Cerebellar nuclear complex (tissue), 1 donor: ENCODE measurements around the gene C19orf47.
"Not testable (repeated sequence)": the region's sequence is repeated elsewhere in the genome, so short reads cannot be mapped to it uniquely, and the experiment has no call there.

ENCODE experiments used
- DNase-seq, 2 experiments: peaks; one replicate each; lab custom pipeline; 2025; lab: John Stamatoyannopoulos, UW

The C19orf47 gene

GRCh38 chr19:40355975-40356680, 7.9 kb upstream of the C19orf47 start:
- DNase-seq, result no peak

DNA sequence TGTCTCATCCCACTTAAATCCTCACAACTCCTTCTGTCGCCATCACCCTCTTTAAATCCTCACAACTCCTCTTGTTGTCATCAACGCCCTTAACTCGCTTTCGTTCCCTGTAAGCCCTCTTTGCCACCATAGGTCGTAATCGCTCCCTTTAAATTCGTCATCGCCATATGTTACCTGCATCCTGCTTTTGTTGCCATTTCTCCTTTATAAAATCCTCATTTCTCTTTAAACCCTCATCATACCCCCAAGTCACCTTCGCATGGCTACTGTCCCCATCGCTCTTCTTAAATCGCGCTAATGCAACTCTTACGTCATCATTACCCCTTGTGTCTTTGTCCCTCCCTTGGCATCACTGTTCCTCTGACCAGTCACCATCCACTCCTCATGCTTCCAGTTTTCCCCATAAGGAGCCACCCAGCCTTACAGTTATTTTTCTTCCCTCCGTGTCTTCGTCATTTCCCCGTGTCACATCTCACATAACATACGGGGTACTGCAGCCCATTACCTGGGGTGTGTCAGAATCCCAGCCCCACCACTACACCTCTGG, 837 bp upstream of the C19orf47 start:
- DNase-seq, result peak in 1 of 2 experiments; percentile 40

- no peak for DNase-seq
Observed at GRCh38 chr19:40344422-40344821, 3.8 kb downstream of the C19orf47 start.

- DNase-seq, result no peak
Observed at GRCh38 chr19:40342644-40343311, 5.4 kb downstream of the C19orf47 start.

- DNase-seq, result no peak
Observed at GRCh38 chr19:40341601-40342482, 6.4 kb downstream of the C19orf47 start.

DNA sequence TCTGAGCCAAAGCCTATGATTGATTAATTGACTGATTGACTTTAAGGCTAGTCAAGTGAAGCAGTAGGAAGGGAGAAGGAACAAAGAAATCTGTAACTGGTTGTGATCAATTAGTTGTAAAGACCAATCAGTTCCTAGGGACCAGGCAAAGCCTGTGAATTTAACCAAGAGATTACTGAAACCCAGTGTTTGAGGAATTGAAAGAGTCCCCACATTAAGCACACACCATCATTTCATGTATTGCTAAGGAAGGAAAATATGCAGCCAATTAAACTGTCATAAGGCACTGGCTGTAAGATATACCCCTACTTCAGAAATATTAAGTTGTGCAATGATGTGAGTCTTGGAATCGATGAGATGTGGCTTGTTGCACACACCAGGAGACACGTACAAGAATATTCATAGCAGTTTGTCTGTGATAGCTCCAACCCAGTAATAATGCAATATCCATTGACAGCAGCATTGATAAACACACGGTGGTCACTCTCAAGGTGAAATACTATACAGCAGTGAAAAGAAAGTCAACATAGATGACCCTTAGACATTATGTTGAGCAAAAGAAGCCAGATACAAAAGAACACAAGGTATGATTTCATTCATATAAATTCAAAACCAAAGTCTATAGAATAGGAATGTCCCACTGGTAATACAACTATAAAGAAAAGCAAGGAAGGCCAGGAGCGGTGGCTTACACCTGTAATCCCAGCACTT, 9.0 kb downstream of the C19orf47 start:
- no peak for DNase-seq

DNA sequence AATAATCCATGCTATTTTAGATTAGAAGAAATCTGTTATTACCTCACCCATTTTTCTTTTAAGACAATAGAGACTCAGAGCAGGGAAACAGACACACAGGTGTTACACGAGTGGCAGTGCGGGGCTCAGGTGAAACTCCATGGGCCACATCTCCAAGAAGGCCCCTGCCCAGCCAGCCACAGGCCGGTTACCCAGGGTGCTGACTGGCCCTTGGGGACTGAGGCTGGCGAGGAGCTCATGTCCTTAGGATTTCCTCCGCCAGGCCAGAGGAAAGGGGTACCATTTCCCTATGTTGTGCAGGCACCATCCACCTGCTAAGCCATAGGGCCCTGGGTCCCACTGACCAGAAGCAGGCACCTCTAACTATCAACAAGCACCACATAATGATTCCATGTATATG, 10.6 kb downstream of the C19orf47 start:
- no peak for DNase-seq

DNA sequence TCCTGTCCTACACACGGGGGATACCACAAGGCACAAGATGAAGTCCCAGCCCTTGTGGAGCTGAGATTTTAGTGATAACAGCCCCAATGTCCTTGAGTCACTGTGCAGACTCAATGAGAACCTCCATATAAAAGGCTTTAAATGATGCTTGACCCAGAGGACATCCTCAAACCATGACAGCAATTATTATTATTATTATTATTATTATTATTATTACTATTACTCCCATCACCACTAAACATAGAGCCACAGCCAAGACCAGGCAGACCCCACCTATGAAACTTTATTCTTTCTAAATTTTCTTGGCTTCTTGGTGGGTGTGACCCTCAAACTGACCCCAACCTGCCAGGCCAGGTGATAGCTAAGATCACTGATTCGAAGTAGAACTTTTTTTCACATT, 11.1 kb downstream of the C19orf47 start:
- DNase-seq, result no peak

DNA sequence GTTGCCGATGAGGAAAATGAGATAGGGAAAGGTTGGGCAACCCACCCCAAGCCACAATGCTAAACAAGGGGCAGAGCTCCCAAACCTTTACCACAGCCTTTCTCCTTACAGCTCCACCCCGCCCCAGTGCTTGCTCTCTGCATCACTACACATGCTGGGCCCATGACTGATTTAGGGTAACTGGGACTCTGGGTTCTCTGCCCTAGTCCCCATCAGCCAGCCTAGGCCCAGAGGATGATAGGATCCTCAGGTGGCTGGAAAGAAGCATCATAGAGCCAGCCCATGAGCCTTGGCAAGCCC, 11.6 kb downstream of the C19orf47 start:
- no peak for DNase-seq

DNA sequence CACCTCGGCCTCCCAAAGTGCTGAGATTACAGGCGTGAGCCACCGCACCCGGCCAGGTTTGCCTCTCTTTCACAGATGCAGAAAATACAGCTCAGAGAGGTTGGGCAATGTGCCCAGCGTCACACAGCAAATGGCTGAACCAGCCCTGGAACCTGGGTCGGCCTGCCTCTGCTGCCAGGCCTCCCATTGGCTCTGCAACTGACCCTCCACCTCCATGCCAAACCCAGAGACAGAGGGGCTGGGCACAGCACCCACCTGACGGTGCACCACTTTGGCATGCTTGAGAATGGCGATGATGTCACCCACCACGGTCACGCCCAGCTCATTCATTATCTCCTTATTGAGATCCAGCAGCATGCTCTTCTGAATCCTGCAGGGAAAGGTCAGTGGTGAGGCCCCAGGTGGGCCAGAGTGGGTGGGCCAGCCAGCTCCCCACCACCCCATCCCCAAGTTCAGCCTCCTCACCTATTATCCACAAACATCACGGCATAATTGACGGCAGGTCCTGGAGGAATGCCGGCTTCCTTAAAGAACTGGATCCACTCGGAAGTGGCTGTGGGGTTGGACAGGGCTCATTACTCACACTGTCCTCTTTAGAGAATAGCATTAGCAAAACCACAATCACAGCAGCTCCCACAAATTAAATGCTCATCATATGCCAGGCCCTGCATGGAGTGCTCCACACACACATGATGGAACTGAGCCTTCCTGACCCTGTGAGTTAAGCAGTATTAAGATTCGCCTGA, 12.2 kb downstream of the C19orf47 start:
- no peak for DNase-seq

DNA sequence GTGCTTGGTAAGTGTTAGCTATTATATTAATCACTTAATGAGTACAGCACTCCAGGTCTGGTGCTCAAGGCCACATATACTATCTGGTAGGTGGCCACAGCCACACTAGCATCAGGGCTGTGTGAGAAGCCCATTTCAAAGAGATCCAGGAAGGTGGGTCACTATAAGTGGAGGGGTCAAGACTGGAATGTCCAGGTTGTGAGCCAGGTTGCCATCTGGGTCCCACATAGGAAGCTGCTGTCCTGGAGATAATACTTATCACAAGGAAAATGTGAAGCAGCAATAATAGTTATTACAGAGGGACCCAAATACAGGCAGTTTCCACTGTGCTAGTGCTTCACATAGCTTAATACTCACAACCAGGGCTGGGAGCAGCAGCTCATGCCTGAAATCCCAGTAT, 13.1 kb downstream of the C19orf47 start:
- DNase-seq, result no peak

- DNase-seq, result not testable (repeated sequence)
Observed at GRCh38 chr19:40333083-40333482, 15.1 kb downstream of the C19orf47 start.

DNA sequence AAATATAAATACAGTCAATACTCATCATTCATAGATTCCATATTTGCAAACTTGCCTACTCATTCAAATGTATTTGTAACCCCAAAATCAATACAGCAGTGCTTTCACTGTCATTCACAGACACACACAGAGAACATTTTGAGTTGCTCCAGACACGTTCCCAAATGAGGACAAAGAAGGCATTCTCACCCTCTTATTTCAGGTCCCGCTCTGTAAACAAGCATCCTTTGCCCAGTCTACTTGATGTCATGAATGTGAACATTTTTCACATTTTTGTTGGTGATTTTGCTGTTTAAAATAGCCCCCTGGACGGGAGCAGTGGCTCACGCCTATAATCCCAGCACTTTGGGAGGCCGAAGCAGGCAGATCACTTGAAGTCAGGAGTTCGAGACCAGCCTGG, 15.5 kb downstream of the C19orf47 start:
- no peak for DNase-seq

DNA sequence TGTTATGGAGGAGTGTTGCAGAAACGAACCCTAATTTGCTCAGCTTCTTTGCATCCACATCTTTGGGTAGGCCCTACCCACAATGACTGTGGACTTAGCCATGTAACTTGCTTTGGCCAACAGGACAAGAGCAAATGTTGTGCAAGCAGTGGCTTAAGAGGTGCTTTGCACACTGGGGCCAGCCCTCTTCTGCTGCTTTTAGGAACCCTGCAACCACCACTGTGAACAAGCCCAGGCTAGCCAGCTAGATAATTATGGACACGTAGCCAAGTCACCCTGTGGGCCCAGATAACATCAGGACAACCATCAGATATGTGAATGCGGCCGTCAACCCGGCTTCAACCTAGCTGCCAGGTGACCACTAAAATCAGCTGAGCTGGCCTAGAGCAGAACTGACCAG, 17.1 kb downstream of the C19orf47 start:
- no peak for DNase-seq

GRCh38 chr19:40326201-40326600, 22.0 kb downstream of the C19orf47 start:
- DNase-seq, result no peak

DNA sequence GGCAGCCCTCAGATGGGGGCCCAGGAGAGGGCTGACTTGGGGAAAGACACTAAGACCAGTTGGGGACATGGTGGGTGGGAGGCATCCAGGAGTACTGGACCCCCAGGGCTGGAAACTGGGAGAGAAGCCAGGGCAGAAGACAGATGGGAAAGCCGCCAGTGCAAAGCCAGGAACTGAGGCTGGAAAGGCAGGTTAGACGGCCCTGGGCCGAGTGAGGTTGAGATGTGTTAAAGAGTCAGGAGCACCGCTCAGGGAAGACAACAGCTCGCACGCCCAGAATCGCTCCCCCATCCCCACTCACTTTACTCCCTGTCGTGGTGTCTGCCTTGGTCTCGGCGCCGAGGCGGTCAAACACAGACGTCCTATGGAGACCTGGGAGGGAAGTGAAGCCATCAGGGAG, 24.5 kb downstream of the C19orf47 start:
- no peak for DNase-seq

DNA sequence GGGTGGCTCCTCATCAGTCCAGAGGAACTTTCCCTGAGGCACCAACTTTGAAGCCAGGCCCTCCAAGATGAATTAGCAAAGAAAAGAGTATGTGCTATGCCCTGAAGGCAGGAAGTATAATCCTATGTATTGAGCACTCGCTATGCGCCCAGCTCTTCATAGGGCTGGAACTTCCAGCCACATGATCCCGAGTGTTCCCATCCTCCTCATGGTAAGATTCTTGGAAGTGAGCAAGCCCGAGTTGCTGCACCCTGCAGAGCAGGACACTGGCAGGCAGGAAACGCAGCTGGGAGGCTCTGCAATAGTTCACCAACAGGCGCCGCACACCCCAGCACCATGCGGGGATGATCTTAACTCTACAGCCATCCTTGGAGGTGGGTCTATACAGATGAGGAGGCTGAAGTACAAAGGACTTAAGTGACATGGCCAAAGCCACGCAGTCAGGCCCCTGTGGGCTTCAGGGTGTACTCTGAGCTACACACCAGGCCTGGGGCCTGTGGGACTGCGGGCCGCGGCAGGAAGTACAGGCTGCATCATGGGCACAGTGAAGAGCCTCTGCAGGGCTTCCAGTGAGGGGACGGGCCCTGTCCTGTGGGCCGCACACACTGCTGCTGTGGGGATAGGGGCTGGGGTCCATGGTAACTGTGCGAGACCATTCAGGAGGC, 25.1 kb downstream of the C19orf47 start:
- no peak for DNase-seq

- no peak for DNase-seq
Observed at GRCh38 chr19:40322271-40322610, 26.0 kb downstream of the C19orf47 start.

DNA sequence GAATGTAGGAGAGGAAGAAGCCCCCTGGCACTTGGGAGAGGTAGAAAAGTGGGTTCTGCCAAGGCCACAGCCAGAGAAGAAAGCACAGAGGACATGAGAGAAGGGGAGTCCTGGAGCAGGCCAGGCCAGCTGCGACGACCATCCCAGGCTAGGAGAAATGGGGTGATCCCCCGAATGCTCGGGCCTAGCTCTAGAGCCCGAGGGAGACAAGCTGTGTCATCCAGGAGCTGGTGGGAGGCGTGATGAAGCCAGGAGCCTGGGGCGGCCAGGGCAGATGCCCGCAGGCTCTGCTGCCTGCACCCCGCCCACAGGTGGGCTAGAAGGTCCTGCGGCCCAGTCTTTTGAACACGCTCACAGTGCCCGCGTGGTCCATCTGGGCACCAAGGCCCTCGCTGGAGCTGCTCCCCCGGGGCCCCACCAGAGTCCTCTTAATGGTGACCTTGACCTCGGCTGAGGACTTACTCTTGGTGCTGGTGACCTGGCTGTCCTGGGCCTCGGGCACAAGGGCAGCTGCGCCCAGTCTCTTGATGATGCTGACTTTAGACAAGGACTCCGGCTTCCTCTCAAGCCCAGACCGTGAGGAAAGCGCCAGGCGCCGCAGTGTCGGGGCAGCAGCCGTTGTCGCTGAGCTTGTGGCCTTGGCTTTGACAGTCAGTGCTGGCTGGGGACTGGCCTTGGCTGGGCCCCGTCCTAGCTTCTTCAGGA, 26.5 kb downstream of the C19orf47 start:
- DNase-seq, result no peak

DNA sequence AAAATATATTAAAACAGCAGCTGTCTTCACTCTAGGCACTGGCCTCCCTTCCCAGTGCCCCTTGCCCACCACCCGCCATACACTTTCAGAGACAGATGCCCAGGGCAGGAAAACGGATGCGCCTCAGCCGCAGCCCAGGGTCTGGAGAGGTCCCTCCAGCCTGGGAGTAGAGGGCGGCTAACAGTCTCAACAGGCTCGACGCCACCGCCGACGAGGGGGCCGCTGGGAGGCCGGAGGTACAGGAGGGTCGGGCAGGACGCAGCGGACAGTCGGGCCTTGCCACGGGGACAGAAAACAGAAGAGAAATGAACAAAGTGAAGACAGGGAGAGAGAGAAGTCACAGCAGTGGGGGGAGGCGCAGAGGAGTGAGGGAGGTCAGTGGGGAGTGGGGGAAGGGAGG, 27.1 kb downstream of the C19orf47 start:
- no peak for DNase-seq
